WERI-Rb-1 (cell line): ENCODE measurements around the gene ZNF609.

Experiments used
- DNase-seq: peaks from one replicate; pipeline ENCODE4 v3.0.0-alpha.2; 2020
- H3K27ac ChIP-seq: fragments of 250-450 bp; sonication (Bioruptor Pico); 2 replicates; pipeline ENCODE4 v1.5.1; 2020; ENCODE audit warnings: mild to moderate bottlenecking, moderate library complexity
- H3K27me3 ChIP-seq: fragments of 250-450 bp; sonication (Bioruptor Pico); 2 replicates; pipeline ENCODE4 v1.5.1; 2021; ENCODE audit warnings: mild to moderate bottlenecking, low read depth, moderate library complexity; ENCODE audit not compliant: insufficient read depth, severe bottlenecking
- H3K36me3 ChIP-seq: fragments of 250-450 bp; sonication (Bioruptor Pico); 2 replicates; pipeline ENCODE4 v1.5.1; 2020; ENCODE audit warnings: mild to moderate bottlenecking, moderate library complexity
- H3K4me3 ChIP-seq: 2 replicates; pipeline ENCODE4 v1.5.1; 2011; ENCODE audit warnings: low read depth, mild to moderate bottlenecking, control low read depth, low read length
- H3K9me3 ChIP-seq: fragments of 250-450 bp; sonication (Bioruptor Pico); 2 replicates; pipeline ENCODE4 v1.5.1; 2021; ENCODE audit warnings: mild to moderate bottlenecking, moderate library complexity; ENCODE audit not compliant: severe bottlenecking
- CTCF ChIP-seq: IDR thresholded peaks from 2 replicates; pipeline ENCODE4 v1.5.1; 2011; ENCODE audit warnings: low read depth, mild to moderate bottlenecking, control low read depth, inconsistent platforms, low read length

ZNF609 gene

GRCh38 chr15:64610257-64610919 is 150.0 kb downstream of the ZNF609 start:
- no peak for DNase-seq
- TF ChIP-seq CTCF, result no peak
- Histone ChIP-seq H3K27me3 (no peaks in the 10 kb centered on the region), H3K36me3 (no peaks in the 10 kb centered on the region), H3K4me3 (no peak overlapping the region), H3K9me3 (no peaks in the 10 kb centered on the region), H3K27ac (peak overlapping the region; percentile 14)

GRCh38 chr15:64611085-64611725 is 150.8 kb downstream of the ZNF609 start:
- Histone ChIP-seq H3K27me3 (no peaks in the 10 kb centered on the region), H3K27ac (peak overlapping the region; percentile 33), H3K9me3 (no peaks in the 10 kb centered on the region), H3K4me3 (no peak overlapping the region), H3K36me3 (no peaks in the 10 kb centered on the region)
- DNase-seq, result no peak
- TF ChIP-seq CTCF, result no peak

GRCh38 chr15:64614519-64614918 is 154.1 kb downstream of the ZNF609 start:
- no peak overlapping the region for H3K27ac ChIP-seq
- no peak for TF ChIP-seq CTCF
- H3K27me3 ChIP-seq, result no peaks in the 10 kb centered on the region
- no peaks in the 10 kb centered on the region for H3K36me3 ChIP-seq
- H3K9me3 ChIP-seq, result no peaks in the 10 kb centered on the region
- no peak for DNase-seq
- H3K4me3 ChIP-seq, result no peak overlapping the region

GRCh38 chr15:64617727-64618126 is 157.3 kb downstream of the ZNF609 start:
- no peak for DNase-seq
- Histone ChIP-seq H3K36me3 (peaks cover 3% of the 10 kb centered on the region), H3K9me3 (no peaks in the 10 kb centered on the region), H3K27ac (no peak overlapping the region), H3K27me3 (no peaks in the 10 kb centered on the region), H3K4me3 (no peak overlapping the region)
- no peak for TF ChIP-seq CTCF

- TF ChIP-seq CTCF, result no peak
- H3K36me3 ChIP-seq, result peaks cover 7% of the 10 kb centered on the region
- H3K27me3 ChIP-seq, result no peaks in the 10 kb centered on the region
- H3K4me3 ChIP-seq, result no peak overlapping the region
- no peak overlapping the region for H3K27ac ChIP-seq
- H3K9me3 ChIP-seq, result no peaks in the 10 kb centered on the region
- DNase-seq, result no peak
Measured at GRCh38 chr15:64618138-64618537, 157.8 kb downstream of the ZNF609 start.
